GM12878 (cell line): Measurements from ENCODE around the gene CCDC83.

Experiments used
- CHD2 ChIP-seq: IDR thresholded peaks from 2 replicates; pipeline ENCODE4 v1.6.1; 2011; ENCODE audit warnings: low read depth, low read length, improper control_type of control experiment, borderline replicate concordance
- CREM ChIP-seq: IDR thresholded peaks from 2 replicates; pipeline ENCODE4 v1.6.1; 2014; ENCODE audit warnings: antibody characterized with exemption, low read depth
- CTCF ChIP-seq, 3 experiments: IDR thresholded peaks in 2 of 3; conservative IDR thresholded peaks in 1 of 3; 2 replicates each; pipeline ENCODE4 v1.5.1; 2011; ENCODE audit warnings: low read depth in 3 of 3, low read length in 3 of 3, mild to moderate bottlenecking in 3 of 3, control low read depth in 2 of 3, moderate library complexity in 2 of 3, inconsistent platforms in 1 of 3, mixed read lengths in 1 of 3; ENCODE audit not compliant: control insufficient read depth in 2 of 3, insufficient read depth in 1 of 3; ENCODE audit errors: extremely low read depth in 1 of 3
- E4F1 ChIP-seq: fragments of 450-650 bp; IDR thresholded peaks from 2 replicates; pipeline ENCODE4 v1.6.1; 2018; ENCODE audit warnings: borderline replicate concordance, mild to moderate bottlenecking; ENCODE audit not compliant: partially characterized antibody
- EP300 ChIP-seq, 2 experiments: fragments of 150-350 bp in 1 of 2; IDR thresholded peaks; 2 replicates each; pipeline ENCODE4 v1.6.1; 2011 to 2012; ENCODE audit warnings: low read depth in 2 of 2, low read length in 2 of 2, borderline replicate concordance in 1 of 2, improper control_type of control experiment in 1 of 2, inconsistent platforms in 1 of 2; ENCODE audit not compliant: control insufficient read depth in 1 of 2
- FOXK2 ChIP-seq: fragments of 450-650 bp; IDR thresholded peaks from 2 replicates; pipeline ENCODE4 v1.6.1; 2017; ENCODE audit warnings: mild to moderate bottlenecking, moderate library complexity
- MAX ChIP-seq: IDR thresholded peaks from 2 replicates; pipeline ENCODE4 v1.6.1; 2012; ENCODE audit warnings: low read depth, low read length, improper control_type of control experiment
- NFYB ChIP-seq: IDR thresholded peaks from 2 replicates; pipeline ENCODE4 v1.6.1; 2011; ENCODE audit warnings: low read depth, mild to moderate bottlenecking, low read length, improper control_type of control experiment, moderate library complexity; ENCODE audit not compliant: insufficient read depth
- POLR2A ChIP-seq: IDR thresholded peaks from 2 replicates; pipeline ENCODE4 v1.6.1; 2011; ENCODE audit warnings: low read depth, mild to moderate bottlenecking, low read length
- POLR2AphosphoS5 ChIP-seq: IDR thresholded peaks from 2 replicates; pipeline ENCODE4 v1.6.1; 2011; ENCODE audit warnings: mild to moderate bottlenecking, low read length, inconsistent platforms
- TCF7 ChIP-seq: IDR thresholded peaks from 2 replicates; pipeline ENCODE4 v1.6.1; 2014; ENCODE audit warnings: antibody characterized with exemption, borderline replicate concordance
- YY1 ChIP-seq: IDR thresholded peaks from 2 replicates; pipeline ENCODE4 v1.6.1; 2011; ENCODE audit warnings: low read depth, mild to moderate bottlenecking, low read length
- ZNF384 ChIP-seq: IDR thresholded peaks from 2 replicates; pipeline ENCODE4 v1.6.1; 2012; ENCODE audit warnings: low read depth, mild to moderate bottlenecking, low read length, improper control_type of control experiment, borderline replicate concordance
- ZZZ3 ChIP-seq: IDR thresholded peaks from 2 replicates; pipeline ENCODE4 v1.6.1; 2011; ENCODE audit warnings: low read depth; ENCODE audit not compliant: control insufficient read depth, insufficient read length

DNA sequence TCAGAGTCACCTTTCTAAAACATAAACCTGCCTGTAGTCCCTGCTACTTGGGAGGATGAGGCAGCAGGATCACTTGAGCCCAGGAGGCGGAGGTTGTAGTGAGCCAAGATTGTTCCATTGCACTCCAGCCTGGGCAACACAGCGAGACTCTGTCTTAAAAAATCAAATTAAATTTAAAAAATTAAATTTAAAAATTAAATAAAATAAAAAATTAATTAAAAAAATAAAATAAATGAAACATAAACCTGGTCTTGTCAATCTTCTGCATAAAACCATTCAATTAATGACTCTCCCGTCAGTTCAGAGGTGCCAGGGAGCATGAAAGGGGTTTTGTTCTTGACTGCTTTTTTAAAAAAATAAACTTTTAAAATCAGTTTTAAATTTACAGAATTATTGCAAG is 48.6 kb downstream of the CCDC83 start:
- TF ChIP-seq POLR2A (no peak), YY1 (no peak), ZZZ3 (no peak), TCF7 (no peak), ZNF384 (no peak), CTCF (IDR thresholded peaks at IDR 0.05 in 2 of 3, conservative IDR thresholded peaks at IDR 0.05 in 1 of 3; ENCODE audit: control insufficient read depth in 2 of 3, extremely low read depth in 1 of 3, insufficient read depth in 1 of 3, low read depth in 3 of 3, low read length in 3 of 3) (no peak), NFYB (no peak), FOXK2 (no peak), CREM (no peak), E4F1 (no peak), MAX (no peak), EP300 (IDR thresholded peaks at IDR 0.05; ENCODE audit: borderline replicate concordance in 1 of 2, control insufficient read depth in 1 of 2, low read depth in 2 of 2, low read length in 2 of 2) (no peak), CHD2 (no peak), POLR2AphosphoS5 (no peak)
